ENCODE measurements around the gene DDC. TPM values are rescaled to one million over a fixed set of nuclear protein-coding genes. Genes with fewer than 3 reads are reported as not detected.

Gene DDC
- polyA plus RNA-seq, 2 of the 4 experiments (the other 2 are of a cell fraction), result 1.3 to 2.8 TPM

- no peak for TF ChIP-seq RNF2 (IDR thresholded peaks at IDR 0.05; ENCODE audit: borderline replicate concordance, low read depth)
- TF ChIP-seq SMC3 (IDR thresholded peaks at IDR 0.05), result no peak
- TF ChIP-seq REST (IDR thresholded peaks at IDR 0.05), result no peak
- TF ChIP-seq USF2 (IDR thresholded peaks at IDR 0.05), result no peak
- no peak for TF ChIP-seq CBX8 (IDR thresholded peaks at IDR 0.05)
- TF ChIP-seq HOXB13 (CRISPR knock-in tag; IDR thresholded peaks at IDR 0.05; ENCODE audit: low read depth), result no peak
- TF ChIP-seq BCL3 (IDR thresholded peaks at IDR 0.05), result no peak
- TF ChIP-seq PHF8 (IDR thresholded peaks at IDR 0.05; ENCODE audit: borderline replicate concordance, low read depth), result no peak
- TF ChIP-seq NFE2L2 (conservative IDR thresholded peaks at IDR 0.05; ENCODE audit: low read length), result no peak
These were observed 28.9 kb upstream of the DDC start (continued) for GRCh38 chr7:50594136-50594535.

GRCh38 chr7:50592940-50593339 lies 27.7 kb upstream of the DDC start:
- Histone ChIP-seq H3K4me1 (no peaks in the 10 kb centered on the region), H3K9me3 (no peaks in the 10 kb centered on the region), H3K4me3 (no peak overlapping the region), H3K4me2 (no peak overlapping the region), H3K27ac (no peak overlapping the region)
- ATAC-seq (no peak), FAIRE-seq (no peak), DNase-seq (ENCODE audit: low read depth in 1 of 2, low spot score in 1 of 2) (no peak)
- POLR2A ChIA-PET, result no interaction called here
- 92% methylated on average over 13 of the region's 13 CpGs for WGBS (ENCODE audit: missing lambda C conversion rate)
- CTCF ChIA-PET, result interaction anchor here (1.3 kb wide), 1 partner anchor 548 kb away, joined by 3 read pairs; no protein-coding TSS in a partner anchor
- no peak for TF ChIP-seq E2F6 (IDR thresholded peaks at IDR 0.05; ENCODE audit: borderline replicate concordance, low read depth)
- TF ChIP-seq HEYL (CRISPR knock-in tag; IDR thresholded peaks at IDR 0.05), result no peak
- TF ChIP-seq JUN (IDR thresholded peaks at IDR 0.05), result no peak
- TF ChIP-seq FOSB (CRISPR knock-in tag; IDR thresholded peaks at IDR 0.05), result no peak
- no peak for TF ChIP-seq ATOH8 (CRISPR knock-in tag; IDR thresholded peaks at IDR 0.05; ENCODE audit: low read depth)
- TF ChIP-seq CEBPB (IDR thresholded peaks at IDR 0.05), result no peak
- TF ChIP-seq BCL3 (IDR thresholded peaks at IDR 0.05), result no peak
- no peak for TF ChIP-seq MAZ (IDR thresholded peaks at IDR 0.05; ENCODE audit: borderline replicate concordance, low read depth, low read length)
- no peak for TF ChIP-seq RCOR1 (IDR thresholded peaks at IDR 0.05; ENCODE audit: low read depth, low read length)
- TF ChIP-seq NFE2L2 (conservative IDR thresholded peaks at IDR 0.05; ENCODE audit: low read length), result no peak
- TF ChIP-seq ZNF302 (CRISPR knock-in tag; IDR thresholded peaks at IDR 0.05), result no peak
- TF ChIP-seq NPAS2 (CRISPR knock-in tag; IDR thresholded peaks at IDR 0.05; ENCODE audit: borderline replicate concordance), result no peak
